MG63 (cell line): ENCODE measurements around the gene CENPP. TPM values are rescaled to one million over a fixed set of nuclear protein-coding genes. Genes with fewer than 3 reads are reported as not detected.

Experiments used
- DNase-seq: peaks from one replicate; pipeline ENCODE4 v3.0.0-alpha.2; 2020
- H3K27me3 ChIP-seq: fragments of 250-450 bp; sonication (Bioruptor Pico); 2 replicates; pipeline ENCODE4 v1.5.1; 2020; ENCODE audit warnings: mild to moderate bottlenecking, moderate library complexity
- H3K36me3 ChIP-seq: fragments of 250-450 bp; sonication (Bioruptor Pico); 2 replicates; pipeline ENCODE4 v1.5.1; 2020; ENCODE audit warnings: mild to moderate bottlenecking, moderate library complexity
- H3K4me3 ChIP-seq: fragments of 250-450 bp; sonication (Bioruptor Pico); 2 replicates; pipeline ENCODE4 v1.5.1; 2020; ENCODE audit warnings: mild to moderate bottlenecking, moderate library complexity
- H3K9me3 ChIP-seq: fragments of 250-450 bp; sonication (Bioruptor Pico); 2 replicates; pipeline ENCODE4 v1.5.1; 2020; ENCODE audit warnings: mild to moderate bottlenecking, moderate library complexity
- total RNA-seq: library from RNA; depleted of rRNA; stranded (reverse); fragments of >200 nt; shearing (Covaris generic); gene quantifications from 2 replicates; pipeline ENCODE4 v1.2.3, GENCODE V29; 2014; ENCODE audit warnings: low replicate concordance

CENPP gene
- total RNA-seq, 1 experiment from 2014 or later, result 16.2 TPM

- no peaks in the 10 kb centered on the region for H3K27me3 ChIP-seq
- no peak for DNase-seq
- no peaks in the 10 kb centered on the region for H3K36me3 ChIP-seq
- H3K4me3 ChIP-seq, result no peak overlapping the region
- H3K9me3 ChIP-seq, result no peaks in the 10 kb centered on the region
Observed at GRCh38 chr9:92520837-92521236, 195.1 kb downstream of the CENPP start.

GRCh38 chr9:92522983-92523970 is 197.5 kb downstream of the CENPP start:
- H3K27me3 ChIP-seq, result no peaks in the 10 kb centered on the region
- no peak for DNase-seq

GRCh38 chr9:92524881-92525280 is 199.1 kb downstream of the CENPP start:
- no peaks in the 10 kb centered on the region for H3K9me3 ChIP-seq
- no peaks in the 10 kb centered on the region for H3K27me3 ChIP-seq
- DNase-seq, result no peak
- no peak overlapping the region for H3K4me3 ChIP-seq
- H3K36me3 ChIP-seq, result no peaks in the 10 kb centered on the region

More at GRCh38 chr9:92522983-92523970, 197.5 kb downstream of the CENPP start:
- no peaks in the 10 kb centered on the region for H3K9me3 ChIP-seq
- H3K4me3 ChIP-seq, result no peak overlapping the region
- no peaks in the 10 kb centered on the region for H3K36me3 ChIP-seq

DNA sequence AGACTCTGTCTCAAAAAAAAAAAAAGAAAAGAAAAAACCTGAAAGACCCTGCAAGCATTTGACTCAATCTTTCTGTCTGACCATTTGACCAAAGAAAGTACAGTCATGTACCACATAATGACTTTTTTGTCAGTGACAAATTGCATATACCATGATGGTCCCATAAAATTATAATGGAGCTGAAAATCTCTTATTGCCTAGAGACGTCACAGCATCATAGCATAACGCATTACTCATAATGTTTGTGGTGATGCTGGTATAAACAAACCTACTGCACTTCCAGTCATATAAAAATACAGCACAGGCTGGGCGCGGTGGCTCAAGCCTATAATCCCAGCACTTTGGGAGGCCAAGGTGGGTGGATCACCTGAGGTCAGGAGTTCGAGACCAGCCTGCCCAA is 199.6 kb downstream of the CENPP start:
- no peaks in the 10 kb centered on the region for H3K27me3 ChIP-seq
- no peaks in the 10 kb centered on the region for H3K9me3 ChIP-seq
- H3K4me3 ChIP-seq, result no peak overlapping the region
- no peak for DNase-seq
- no peaks in the 10 kb centered on the region for H3K36me3 ChIP-seq

DNA sequence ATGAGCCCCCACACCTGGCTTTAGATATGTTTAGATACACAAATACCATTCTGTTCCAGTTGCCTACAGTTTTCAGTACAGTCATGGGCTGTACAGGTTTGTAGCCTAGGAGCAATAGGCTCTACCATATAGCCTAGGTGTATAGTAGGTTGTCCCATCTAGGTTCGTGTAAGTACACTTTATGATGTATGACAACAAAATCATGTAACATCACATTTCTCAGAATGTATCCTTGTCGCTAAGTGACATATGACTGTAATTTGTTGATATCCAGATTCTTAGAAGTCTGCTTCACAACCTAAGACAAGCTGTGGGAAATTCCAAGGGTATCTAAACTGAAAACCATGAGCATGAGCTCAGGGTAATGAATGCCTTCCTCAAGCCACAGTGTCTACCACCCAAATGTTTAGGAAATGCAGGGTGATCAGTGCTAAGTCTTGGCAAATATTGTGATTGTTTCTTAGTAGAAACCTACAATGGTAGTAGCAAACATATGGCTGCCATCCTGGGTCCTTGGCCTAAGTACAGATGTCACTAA is 201.6 kb downstream of the CENPP start:
- H3K36me3 ChIP-seq, result no peaks in the 10 kb centered on the region
- DNase-seq, result no peak
- no peaks in the 10 kb centered on the region for H3K27me3 ChIP-seq
- no peaks in the 10 kb centered on the region for H3K9me3 ChIP-seq
- H3K4me3 ChIP-seq, result no peak overlapping the region

DNA sequence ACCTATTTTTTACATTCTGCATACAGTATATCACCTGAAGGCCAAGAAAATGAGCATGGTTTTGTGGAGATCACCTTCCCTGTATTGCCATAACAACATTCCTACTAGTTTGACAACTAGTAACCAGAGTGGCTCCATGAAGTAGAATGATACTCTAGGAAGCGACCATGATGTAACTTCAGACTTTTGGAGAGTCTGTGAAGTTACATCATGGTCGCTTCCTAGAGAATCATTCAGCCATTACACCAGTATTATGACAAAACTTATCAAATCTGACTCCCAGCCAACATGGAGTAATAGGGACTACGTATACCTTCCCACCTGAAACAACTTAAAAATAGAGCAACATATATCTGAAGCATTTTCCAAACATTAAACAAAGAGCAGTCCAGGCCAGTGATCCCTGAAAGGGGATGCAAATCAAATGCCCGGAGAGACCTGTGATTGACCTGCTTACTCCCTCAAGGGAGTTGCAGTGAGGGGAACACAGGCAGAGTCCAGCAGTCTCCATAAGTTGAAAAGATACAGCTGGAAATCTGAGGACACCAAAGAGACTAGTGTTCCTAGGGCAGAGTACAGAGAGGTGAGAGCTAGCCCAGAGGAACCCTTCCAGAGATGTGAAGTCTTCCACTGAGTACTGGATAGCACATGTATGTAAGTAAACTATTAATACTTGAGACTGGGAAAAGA is 202.2 kb downstream of the CENPP start:
- Histone ChIP-seq H3K27me3 (no peaks in the 10 kb centered on the region), H3K9me3 (no peaks in the 10 kb centered on the region), H3K36me3 (no peaks in the 10 kb centered on the region), H3K4me3 (no peak overlapping the region)
- no peak for DNase-seq

DNA sequence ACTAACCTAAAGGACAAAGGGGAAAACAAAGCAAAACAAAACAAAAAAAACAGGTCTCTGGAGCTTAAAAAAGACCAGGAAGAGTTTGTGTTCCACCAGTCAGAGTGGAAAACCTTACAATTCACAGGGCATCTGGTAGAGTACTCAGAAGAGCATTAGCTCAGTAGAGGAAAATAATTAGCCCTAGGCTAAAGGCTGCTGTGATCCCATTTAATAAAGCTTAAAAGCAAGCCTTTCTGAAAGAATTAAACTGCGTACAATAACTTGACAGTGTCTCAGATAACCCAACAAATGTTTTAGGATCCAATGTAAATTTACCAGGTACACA is 202.7 kb downstream of the CENPP start:
- DNase-seq, result no peak
- no peak overlapping the region for H3K4me3 ChIP-seq

DNA sequence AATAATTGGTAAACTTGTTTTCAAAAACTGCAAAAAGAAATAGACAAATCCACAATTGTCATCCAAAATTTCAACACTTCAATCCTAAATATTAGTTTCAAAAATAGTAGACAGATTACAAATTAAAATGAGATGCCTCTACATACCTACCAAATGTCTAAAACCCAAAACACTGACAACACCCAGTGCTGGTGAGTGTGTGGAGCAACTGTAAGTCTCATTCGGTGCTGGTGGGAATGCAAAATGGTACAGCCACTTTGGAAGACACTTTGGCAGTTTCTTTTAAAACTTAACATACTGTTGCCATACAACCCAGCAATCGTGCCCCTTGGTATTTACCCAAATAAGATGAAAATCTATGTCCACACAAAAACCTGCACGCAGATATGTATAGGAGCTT is 203.4 kb downstream of the CENPP start:
- no peaks in the 10 kb centered on the region for H3K9me3 ChIP-seq
- DNase-seq, result no peak
- H3K27me3 ChIP-seq, result no peaks in the 10 kb centered on the region
- H3K36me3 ChIP-seq, result no peaks in the 10 kb centered on the region
- no peak overlapping the region for H3K4me3 ChIP-seq

More for the DNA sequence above, 202.7 kb downstream of the CENPP start:
- H3K9me3 ChIP-seq, result no peaks in the 10 kb centered on the region
- H3K36me3 ChIP-seq, result no peaks in the 10 kb centered on the region
- no peaks in the 10 kb centered on the region for H3K27me3 ChIP-seq

DNA sequence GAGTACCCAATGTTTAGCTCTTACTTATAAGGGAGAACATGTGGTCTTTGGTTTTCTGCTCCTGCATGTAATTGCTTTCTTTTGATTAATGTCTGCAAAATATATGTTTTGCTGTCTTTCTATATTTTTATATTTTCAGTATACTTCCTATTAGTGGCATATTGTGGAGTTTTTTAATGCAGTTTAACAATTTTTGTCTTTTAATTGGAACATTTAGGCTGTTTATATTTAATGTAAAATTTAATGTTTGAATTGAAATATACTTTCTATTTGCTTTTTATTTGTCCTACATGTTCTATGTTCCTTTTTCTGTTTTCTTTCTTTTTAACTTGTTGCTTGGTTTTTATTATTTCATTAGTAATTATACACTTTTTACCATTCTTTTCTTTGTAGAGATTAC is 205.1 kb downstream of the CENPP start:
- H3K9me3 ChIP-seq, result no peaks in the 10 kb centered on the region
- DNase-seq, result no peak
- H3K36me3 ChIP-seq, result no peaks in the 10 kb centered on the region
- no peak overlapping the region for H3K4me3 ChIP-seq
- no peaks in the 10 kb centered on the region for H3K27me3 ChIP-seq

DNA sequence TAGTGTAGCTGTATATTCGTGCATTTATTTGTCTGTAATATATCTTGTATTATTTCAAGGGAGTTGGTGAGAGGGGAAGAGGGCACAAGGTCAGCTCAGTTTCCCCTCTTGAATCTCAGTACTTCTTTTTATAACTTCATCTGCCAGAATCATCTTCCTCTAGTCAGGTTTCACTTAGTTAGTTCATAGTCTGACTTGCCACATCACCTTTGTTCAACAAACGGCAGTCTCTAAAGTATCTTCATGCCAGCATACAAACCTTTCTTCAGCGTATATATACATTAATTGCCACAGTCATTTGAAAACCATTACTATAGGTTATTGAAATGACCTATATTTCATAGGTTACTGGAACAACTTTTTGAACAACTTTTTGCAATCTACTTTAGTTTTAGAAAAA is 208.5 kb downstream of the CENPP start:
- H3K36me3 ChIP-seq, result no peaks in the 10 kb centered on the region
- peak overlapping the region; percentile 24 for H3K4me3 ChIP-seq
- no peaks in the 10 kb centered on the region for H3K27me3 ChIP-seq
- DNase-seq, result no peak
- no peaks in the 10 kb centered on the region for H3K9me3 ChIP-seq

DNA sequence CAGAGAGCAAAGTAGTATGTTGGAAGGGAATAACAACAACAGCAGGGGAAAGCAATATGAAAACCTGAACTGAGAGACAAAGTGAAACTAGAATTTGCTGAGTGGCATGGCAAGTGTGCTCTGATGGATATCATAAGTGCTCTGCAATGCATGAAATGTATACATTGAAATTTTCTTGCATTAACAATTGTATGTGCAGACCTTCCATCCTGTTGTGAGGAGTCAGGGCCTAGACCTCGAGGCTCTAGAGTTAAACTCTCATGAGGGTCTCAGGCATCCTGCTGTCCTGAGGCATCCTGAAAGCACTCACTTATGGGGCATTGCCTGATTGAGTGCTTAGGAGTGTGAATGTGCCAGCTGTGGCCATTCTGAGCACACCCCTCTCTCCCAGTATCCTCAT is 208.9 kb downstream of the CENPP start:
- DNase-seq, result peak; percentile 19
- Histone ChIP-seq H3K9me3 (no peaks in the 10 kb centered on the region), H3K4me3 (peak overlapping the region; percentile 24), H3K36me3 (no peaks in the 10 kb centered on the region), H3K27me3 (no peaks in the 10 kb centered on the region)

- peak within 1 kb of the TSS; percentile 33 for H3K4me3 ChIP-seq
- DNase-seq, result no peak
- H3K36me3 ChIP-seq, result no peaks in the 10 kb centered on the region
- H3K9me3 ChIP-seq, result no peaks in the 10 kb centered on the region
- H3K27me3 ChIP-seq, result no peaks in the 10 kb centered on the region
Observed at GRCh38 chr9:92535940-92536850, 210.4 kb downstream of the CENPP start, which contains the start of gene ECM2. Gene ECM2 (minus strand): TSS chr9:92535990. CDS start chr9:92522866, 13,124 bp downstream.

DNA sequence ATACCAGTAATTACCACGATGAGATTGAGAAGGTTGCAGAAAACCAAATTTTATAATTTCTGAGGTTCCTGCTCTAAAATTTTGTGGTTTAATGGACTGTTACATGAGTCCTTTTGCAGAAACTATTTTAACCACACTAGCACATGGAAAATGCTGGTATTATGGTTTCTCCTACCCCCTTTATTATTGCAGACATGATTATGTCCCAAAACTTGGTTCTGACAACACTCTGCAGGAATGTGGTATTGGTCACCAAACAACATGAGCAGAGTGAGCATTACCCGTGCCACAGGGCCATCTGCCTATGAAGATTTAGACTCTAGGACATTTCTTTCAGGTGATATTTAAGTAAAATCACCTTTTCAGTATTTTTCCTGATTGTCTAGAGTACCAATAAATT is 212.8 kb downstream of the CENPP start:
- no peak overlapping the region for H3K4me3 ChIP-seq
- no peak for DNase-seq
- no peaks in the 10 kb centered on the region for H3K36me3 ChIP-seq

DNA sequence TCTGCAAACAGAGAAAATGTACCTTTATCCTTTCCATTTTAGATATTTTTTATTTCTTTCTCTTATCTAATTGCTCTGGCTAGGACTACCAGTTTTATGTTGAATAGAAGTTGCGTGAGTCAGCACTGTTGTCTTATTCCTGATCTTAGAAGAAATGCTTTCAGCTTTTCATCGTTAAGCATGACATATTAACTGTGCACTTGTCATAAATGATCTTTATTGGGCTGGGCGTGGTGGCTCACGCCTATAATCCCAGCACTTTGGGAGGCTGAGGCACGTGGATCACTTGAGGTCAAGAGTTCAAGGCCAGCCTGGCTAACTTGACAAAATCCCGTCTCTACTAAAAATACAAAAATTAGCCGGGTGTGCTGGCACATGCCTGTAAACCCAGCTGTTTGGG is 218.2 kb downstream of the CENPP start:
- no peak overlapping the region for H3K4me3 ChIP-seq
- DNase-seq, result no peak
- no peaks in the 10 kb centered on the region for H3K36me3 ChIP-seq
- peaks cover 3% of the 10 kb centered on the region for H3K9me3 ChIP-seq
- H3K27me3 ChIP-seq, result no peaks in the 10 kb centered on the region

More for the DNA sequence above, 212.8 kb downstream of the CENPP start:
- H3K9me3 ChIP-seq, result peaks cover 3% of the 10 kb centered on the region; the same call in 1 of the 2 replicates
- no peaks in the 10 kb centered on the region for H3K27me3 ChIP-seq

DNA sequence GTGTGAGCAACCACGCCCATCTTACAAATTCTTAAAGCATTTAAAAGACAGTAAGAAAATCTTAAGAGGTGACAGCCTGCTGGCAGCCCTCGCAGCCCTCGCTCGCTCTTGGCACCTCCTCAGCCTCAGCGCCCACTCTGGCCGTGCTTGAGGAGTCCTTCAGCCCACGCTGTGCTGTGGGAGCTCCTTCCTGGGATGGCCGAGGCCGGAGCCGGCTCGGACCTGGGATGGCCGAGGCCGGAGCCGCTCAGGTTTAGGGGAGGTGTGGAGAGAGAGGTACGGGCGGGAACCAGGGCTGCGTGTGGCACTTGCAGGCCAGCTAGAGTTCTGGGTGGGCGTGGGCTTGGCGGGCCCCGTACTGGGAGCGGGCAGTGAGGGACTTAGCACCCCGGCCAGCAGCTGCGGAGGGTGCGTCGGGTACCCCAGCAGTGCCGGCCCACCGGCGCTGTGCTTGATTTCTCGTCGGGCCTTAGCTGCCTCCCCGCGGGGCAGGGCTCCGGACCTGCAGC is 219.3 kb downstream of the CENPP start:
- no peak for DNase-seq
- Histone ChIP-seq H3K4me3 (no peak overlapping the region), H3K9me3 (peaks cover 3% of the 10 kb centered on the region), H3K36me3 (no peaks in the 10 kb centered on the region), H3K27me3 (no peaks in the 10 kb centered on the region)

GRCh38 chr9:92547356-92547755 is 221.6 kb downstream of the CENPP start:
- no peak for DNase-seq
- H3K4me3 ChIP-seq, result no peak overlapping the region
- no peaks in the 10 kb centered on the region for H3K36me3 ChIP-seq

More at GRCh38 chr9:92547356-92547755, 221.6 kb downstream of the CENPP start:
- Histone ChIP-seq H3K9me3 (peaks cover 3% of the 10 kb centered on the region), H3K27me3 (no peaks in the 10 kb centered on the region)
